GM19468 (cell line): Measurements from ENCODE around the gene ARSA.
"Not testable (repeated sequence)": the region's sequence is repeated elsewhere in the genome, so short reads cannot be mapped to it uniquely, and the experiment has no call there.

Source experiments
- ATAC-seq: cut with Tn5 transposase; IDR thresholded peaks from one replicate; pipeline ENCODE4 v1.9.1; 2021; ENCODE audit warnings: mild to moderate bottlenecking, moderate library complexity, moderate number of reproducible peaks; ENCODE audit not compliant: unreplicated experiment; ENCODE audit errors: extremely low read depth

Gene ARSA

DNA sequence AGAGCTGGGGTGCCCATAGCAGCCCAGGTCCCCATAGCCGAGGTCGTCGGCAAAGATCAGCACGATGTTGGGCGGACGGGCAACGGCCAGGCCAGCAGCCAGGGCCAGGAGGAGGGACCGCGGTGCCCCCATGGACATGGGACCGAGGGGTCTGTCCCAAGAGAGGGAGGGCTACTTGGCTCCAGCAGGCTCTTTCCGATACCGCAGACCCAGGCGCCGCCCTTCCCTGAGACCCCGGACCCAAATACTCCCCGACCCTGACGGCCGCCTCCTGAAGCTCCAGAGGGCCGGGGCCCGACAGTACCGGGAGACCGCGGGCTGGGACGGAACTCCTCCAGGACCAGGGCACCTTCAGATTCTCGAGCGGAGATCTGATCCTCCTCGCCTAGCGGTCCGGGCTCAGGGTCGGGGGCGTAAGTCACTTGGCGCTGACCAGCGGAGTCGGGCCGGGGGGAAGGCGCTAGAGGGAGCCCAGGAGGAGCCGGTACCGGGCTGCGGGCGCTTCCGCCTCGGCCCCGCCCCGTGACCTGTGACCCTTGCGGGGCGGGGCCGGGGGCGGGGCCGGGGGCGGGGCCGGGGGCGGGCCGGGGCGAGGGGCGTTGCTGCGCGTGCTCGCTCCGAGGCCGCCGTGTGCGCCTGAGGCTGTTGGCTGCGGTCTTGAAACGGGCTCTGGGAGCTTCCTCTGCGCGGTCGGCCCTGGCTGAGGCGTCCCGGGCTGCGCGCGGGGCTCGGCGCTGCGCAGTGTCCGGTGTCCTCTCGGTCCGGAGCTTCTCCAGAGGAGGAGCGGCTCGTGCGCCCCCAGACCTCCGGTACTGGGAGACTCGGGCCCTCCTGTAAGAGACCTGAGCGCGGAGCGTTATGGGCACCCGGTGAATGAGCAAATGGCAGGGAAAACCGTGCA is at the start of gene ARSA:
Gene ARSA, minus strand, starts transcription at position 511 of the 901 bp plus-strand sequence. Its CDS starts 373 bp downstream, at position 138.
- ATAC-seq, result peak; percentile 28

DNA sequence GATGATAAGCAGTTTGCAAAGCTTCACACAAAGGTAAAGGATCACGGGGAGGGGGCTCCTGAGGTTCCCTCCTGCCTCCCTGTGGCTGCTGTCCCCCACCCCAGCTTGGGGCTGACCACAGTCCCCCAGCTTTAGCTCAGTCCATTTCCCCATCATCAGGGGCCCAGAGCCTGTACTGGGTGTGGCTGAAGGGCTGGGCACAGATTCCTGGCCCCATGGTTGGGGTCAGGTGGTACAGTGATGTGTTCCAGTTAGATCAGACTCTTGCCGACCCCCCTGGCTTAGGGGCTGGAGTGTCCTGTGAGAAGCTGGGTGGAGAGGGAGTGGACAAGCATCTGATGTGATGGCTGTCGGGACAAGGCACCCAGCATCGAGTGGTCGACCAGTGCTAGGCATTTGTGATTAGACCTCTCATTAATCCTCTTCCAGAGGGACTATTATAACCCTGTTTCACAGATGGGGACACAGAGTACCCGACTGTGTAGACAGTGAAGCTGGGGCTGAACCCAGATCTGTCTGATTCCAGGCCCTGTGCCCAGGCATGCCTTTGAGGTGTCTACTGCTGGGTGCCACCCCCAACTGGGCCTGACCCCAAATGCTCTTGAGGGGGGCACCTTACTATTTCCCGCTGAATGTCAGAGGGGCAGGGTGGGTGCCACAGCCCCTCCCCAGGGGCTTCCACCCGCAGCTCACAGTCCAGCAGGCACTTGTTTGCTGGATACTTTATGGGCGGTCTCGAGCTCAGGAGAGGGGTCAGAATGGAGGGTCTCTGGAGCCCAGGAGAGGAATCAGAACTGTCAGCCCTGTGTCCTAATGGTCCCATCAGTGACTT is 48.9 kb upstream of the ARSA start:
- no peak for ATAC-seq

DNA sequence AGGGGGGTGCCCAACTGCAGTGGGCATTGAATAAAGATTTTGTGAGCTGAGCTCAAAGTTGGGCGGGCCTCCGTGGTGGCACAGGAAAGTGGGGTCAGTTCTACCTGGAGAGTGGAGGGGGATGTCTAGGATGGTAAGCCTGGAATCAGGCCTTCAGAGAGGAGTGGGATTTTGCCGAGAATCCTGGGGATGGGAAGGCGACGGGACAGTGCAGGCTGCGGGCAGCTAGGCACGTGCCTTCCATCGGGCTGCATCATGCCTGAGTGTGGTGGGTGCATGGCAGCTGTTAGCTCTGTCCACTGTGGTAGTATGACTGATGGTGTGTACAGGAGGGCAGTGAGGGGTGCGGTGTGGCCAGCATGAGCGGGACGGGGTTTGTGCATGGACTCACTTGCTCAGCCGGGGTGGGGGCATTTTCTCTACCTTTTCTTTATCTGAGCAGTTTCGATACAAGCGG is 48.3 kb upstream of the ARSA start:
- ATAC-seq, result no peak

DNA sequence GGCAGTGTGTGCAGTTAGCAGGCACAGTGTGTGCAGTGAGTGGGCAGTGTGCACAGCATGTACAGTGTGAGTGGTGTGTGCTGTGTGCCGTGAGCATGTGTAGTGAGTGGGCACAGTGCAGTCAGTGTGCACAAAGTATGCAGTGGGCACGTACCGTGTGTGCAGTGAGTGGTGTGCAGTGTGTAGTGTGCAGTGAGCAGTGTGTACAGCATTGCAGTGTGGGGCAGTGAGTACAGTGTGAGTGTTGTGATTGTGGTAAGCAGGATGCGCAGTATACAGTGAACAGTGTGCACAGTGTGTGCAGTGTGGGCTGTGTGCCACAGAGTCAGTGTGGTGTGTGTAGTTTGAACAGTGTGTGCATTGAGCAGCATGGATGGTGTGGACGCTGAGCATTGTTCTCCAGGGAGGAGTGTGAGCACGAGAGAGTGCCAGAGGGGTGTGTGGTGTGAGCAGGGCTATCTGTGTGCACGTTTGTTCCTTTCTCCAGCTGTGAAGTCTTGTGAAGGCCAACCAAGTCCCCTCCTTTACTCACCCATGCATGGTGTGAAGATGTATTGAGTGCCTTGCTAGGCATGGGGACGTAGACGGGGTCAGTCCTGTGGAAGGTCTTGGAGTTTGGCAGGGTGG is 47.7 kb upstream of the ARSA start:
- no peak for ATAC-seq

DNA sequence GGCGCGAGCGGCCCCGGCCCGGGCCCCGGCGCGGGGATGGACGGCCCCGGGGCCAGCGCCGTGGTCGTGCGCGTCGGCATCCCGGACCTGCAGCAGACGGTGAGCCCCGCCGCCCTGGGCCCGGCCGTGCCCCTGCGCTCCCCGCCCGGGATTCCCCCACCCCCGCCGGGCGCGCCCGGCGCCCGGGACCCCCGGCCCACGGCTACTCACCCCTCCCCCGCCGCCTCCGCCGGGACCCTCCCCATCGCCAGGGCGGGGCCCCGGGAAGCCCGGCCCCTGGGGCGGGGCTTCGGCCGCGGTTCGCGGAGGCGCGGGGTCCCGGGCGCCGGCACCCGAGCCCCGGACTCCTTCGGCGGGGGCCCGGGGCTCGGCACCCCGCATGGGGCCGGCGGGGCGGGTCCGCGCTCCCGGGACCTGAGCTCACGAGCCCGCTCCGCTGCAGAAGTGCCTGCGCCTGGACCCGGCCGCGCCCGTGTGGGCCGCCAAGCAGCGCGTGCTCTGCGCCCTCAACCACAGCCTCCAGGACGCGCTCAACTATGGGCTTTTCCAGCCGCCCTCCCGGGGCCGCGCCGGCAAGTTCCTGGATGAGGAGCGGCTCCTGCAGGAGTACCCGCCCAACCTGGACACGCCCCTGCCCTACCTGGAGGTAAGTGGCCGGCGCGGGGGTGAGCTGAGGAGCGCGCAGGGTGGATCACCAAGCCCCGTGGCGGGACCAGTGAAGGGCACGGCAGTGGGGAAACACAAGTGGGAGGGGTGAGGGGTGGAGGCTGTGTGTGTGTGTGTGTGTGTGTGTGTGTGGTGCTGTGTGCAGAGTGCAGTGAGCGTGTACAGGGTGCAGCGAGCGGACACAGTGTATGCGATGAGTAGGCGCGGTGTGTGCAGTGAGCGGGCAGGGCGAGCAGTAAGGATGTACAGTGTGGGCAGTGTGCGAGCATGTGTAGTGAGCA is 46.9 kb upstream of the ARSA start:
- ATAC-seq, result no peak

DNA sequence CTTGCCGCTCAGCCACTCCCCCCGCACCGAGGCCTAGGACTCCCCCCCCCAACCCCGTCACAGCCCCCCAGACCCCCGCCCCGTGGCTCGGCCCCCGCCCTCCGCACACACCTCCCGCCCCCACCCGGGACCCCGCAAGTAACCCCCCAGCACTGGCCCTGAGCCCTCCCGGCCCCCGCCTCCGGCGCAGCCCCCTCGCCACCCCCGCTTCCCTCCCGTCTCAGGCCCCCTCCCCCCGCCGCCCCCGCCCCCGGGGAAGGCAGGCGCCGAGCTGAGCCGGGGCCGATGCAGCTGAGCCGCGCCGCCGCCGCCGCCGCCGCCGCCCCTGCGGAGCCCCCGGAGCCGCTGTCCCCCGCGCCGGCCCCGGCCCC is 46.2 kb upstream of the ARSA start:
- ATAC-seq, result no peak

DNA sequence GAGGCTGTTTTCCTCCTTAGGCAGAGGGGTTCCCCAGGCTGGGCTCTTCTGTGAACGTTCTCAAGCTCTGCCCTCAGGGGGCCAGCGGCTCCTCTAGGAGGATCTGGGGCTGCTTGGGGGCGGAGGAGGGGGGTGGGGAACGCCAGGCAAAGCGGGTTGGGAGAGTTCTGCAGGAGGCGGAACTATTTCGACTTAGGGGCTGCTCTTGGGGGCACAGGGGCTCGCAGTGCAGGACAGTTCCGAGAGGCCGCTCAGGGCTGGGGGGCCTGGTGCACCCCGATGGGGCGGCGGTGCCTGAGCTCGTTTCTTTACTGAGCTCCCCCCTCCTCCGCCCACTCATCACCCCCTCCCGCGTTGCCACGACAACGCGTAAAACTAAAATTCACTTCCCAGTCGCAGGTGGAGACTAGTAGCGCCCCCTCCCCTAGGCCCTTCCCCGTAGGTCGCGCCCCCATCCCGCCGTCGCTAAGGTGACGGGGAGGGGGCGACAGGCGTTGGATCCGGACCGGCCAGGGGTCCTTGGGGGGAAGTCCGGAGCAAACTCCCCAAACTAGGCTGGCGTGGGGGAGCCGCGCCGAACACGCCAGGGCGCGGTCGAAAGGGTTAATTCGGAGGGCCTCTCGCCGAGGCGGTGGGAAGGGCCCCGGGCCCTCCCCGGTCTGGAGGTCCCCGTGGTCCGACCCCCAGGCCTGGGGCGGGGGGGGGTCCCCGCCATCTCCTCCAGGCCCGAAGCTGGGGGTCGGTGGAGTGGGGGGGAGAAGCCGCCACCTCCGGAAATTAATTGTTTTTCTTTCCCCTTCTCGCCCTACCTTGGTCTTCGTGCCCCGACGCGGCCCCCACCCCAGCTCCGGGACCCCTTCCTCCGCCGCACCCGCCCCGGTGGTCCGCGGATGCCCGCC is 45.5 kb upstream of the ARSA start:
- ATAC-seq, result no peak

DNA sequence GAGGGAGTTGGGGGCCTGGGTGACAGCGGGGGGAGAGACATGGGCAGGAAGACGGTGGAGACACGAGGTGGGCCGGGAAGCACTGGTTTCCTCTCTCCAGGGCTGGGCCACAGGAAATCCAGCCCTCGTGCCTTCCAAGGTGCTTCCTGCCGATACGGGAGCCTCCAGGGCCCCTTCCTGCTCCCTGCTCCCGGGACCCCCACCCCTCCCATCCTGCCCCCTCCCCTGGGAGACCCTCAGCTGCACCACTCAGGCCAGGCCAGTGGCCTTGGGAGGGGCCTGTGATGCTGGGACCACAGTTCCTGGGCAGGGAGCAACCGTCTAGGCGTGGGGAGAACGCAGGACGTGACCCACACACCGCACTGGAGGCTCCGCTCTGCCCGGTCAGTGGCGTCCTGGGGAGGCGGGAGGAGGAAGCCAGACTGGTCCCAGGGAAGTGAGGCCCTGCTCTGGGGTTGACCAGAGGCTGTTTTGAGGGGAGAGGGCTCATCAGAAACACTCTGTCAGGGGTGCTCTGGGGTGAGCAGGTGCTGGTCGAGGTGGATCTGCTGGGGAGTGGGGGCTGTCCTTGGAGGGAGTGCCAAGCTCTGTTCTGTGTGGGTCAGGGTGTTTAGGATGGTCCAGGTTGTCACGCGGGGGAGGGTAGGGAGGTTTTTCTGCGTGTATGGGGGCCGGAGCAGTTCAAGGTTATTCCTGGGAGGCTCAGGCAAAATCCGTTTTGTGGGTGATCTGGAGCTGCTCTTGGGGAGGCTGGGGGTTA is 44.7 kb upstream of the ARSA start, which contains the start of gene SHANK3:
Gene SHANK3, plus strand, starts transcription at position 353 of the 760 bp plus-strand sequence.
- no peak for ATAC-seq

DNA sequence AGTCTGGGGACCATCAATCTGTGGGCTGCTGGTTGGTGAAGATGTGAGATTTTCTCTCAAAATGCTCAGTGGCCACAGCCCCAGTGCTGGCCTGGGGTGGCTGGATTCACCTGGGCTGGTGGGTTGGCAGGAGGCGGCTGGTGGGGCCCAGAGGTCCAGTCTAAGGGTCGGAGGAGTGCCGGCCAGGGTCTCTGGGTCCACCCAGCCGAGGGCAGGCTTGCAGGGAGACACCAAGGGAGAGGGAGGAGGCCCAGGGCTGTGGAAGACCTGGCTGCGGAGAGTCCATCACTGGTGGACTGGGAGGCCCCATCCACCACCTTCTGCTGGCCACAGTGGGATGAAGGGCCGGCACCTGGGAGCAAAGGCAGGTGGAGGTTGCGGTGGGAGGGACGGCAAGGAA is 44.1 kb upstream of the ARSA start:
- no peak for ATAC-seq

DNA sequence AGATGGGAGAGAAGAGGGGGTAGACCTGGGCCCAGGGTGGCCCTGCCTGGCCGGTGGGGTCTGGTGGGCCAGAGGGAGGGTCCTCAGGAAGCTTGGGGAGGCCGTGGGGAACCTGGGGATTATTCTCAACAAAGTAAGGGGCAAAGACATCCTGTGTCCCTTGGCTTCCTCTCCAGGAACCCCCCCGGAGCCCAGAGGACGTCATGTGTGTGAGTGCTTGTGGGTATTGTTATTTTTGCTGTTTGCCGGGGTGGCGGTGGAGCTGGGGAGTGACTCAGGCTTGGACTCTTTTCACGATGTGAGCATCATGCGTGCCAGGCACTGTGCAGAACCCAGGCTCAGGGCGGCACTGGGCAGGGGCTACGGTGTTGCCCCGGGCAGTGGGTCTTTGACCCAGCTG is 43.7 kb upstream of the ARSA start:
- ATAC-seq, result no peak

DNA sequence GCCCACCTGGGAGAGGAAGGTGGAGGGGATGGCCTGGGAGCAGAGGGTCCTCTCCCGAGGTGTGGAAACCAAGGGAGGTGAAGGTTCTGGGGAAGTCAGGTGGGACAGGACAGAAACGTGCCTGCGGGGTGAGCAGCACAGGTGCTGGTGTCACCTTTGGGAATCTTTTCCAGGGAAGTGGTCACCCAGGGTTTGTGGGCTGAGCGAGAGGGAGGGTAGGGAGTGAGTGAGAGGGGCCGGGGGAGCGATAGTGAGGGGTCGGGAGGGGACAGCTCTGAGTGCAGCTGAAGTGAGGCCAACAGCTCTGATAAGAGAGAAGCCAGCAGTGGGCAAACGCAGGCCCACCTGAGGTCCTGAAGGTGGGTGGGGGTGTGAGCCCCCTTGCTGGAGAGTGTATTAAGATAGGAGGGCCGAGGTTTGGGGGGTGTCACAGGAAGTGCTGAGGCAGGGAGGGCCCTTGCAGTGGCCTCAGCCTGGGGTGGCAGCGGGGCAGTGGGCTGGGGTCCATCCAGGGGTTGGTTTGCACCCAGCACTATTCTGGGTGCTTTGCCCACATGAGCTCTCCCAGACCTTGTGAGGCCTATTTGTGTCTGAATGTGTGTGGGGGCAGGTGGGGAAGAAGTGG is 43.1 kb upstream of the ARSA start:
- ATAC-seq, result no peak

DNA sequence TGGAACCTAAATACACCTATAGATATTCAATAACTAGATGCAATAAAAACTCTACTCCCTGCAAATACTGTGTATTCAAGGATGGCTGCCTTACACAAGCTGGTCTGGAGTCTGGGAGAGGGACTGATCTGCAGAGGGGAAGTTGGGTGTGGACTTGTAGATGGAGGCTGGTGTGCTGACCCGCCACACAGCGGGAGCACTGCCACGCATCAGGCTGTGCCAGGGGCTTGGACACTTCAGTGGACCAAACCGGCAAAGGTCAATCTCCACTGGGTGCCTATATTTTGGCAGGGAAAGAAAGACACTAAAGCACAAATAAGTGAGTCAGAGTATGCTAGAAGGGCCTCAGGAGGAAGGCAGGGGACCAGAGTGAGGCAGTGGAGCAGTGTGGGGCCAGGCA is 42.6 kb upstream of the ARSA start:
- ATAC-seq, result no peak

DNA sequence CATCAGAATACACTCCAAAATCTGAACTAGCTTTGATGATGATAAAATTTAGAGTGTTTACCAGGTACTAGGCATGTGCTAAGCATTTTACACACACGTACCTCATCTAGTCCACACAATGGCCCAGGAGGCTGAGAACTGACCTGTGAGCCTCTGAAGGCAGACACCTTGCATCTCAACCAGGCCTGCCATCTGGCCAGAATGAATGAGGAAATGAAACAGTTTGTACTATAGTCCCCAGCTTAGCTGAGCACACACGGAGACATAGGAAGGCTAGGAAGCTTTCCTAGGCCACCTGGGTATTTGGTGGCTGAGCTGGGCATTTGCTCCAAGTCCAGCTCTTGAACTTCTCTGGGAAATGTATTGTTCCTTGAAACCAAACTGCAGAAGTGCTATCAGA is 37.8 kb upstream of the ARSA start:
- no peak for ATAC-seq

DNA sequence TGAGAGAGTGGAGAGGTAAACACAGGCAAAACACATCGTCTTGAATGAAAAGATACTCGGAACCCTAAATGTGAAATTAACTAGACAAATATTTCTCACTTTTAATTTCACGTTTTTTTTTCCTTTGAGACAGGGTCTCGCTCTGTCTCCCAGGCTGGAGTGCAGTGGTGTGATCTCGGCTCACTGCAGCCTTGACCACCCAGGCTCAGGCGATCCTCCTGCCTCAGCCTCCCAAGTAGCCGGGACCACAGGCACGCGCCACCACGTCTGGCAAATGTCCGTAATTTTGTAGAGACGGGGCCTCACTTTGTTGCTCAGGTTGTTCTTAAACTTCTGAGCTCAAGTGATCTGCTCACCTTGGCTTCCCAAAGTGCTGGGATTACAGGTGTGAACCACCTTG is 37.3 kb upstream of the ARSA start:
- no peak for ATAC-seq

DNA sequence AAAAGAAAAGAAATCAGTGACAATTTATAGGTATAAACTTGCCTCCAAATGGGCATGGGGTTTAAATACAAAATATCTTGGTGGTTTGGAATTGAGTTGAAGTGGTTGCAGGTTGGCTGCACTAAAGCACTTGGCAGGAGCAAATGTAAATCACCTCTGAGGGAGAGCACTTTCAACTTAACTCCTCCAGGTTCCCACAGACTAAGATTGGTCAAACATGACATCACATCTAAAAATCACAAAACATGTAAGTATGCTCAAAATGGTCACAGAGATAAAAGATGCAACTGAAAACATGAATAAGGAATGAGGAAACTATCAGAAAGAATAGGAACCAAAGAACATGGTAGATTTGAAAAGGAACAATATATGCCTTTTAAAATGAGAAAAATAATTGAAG is 32.4 kb upstream of the ARSA start:
- ATAC-seq, result no peak

DNA sequence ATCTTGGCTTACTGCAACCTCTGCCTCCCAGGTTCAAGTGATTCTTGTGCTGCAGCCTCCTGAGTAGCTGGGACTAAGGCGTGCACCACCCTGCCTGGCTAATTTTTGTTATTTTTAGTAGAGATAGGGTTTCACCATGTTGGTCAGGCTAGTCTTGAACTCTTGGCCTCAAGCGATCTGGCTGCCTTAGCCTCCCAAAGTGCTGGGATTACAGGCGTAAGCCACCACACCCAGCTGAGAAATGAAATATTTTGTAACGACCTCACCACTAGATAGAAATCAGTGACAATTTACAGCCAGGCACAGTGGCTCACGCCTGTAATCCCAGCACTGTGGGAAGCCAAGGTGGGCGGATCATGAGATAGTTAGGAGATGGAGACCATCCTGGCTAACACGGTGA is 31.8 kb upstream of the ARSA start:
- not testable (repeated sequence) for ATAC-seq

DNA sequence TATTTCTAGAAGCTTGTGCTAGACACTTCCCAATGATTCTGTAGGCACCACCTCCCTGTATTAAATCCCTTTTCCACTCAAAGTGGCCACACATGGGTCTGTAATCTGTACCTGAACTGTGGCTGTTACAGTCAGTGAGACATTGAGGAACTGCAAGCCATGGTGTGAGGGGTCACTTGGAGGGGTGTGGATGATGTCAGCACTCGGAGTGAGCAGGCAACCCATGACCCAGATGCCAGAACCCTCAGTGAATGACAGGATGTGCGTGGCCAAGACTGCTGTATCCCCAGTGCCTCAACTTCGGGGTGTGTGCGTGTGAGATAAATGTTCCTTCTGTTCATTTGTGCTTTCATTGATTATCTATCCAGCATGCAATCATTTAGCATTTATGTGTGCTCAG is 30.0 kb upstream of the ARSA start:
- ATAC-seq, result no peak
